ENCODE results near the gene MSX1. TPM values are rescaled to one million over a fixed set of nuclear protein-coding genes. Genes with fewer than 3 reads are reported as not detected.

The MSX1 gene
- total RNA-seq, 1 donor from 2014 or later = 50.3 TPM

DNA sequence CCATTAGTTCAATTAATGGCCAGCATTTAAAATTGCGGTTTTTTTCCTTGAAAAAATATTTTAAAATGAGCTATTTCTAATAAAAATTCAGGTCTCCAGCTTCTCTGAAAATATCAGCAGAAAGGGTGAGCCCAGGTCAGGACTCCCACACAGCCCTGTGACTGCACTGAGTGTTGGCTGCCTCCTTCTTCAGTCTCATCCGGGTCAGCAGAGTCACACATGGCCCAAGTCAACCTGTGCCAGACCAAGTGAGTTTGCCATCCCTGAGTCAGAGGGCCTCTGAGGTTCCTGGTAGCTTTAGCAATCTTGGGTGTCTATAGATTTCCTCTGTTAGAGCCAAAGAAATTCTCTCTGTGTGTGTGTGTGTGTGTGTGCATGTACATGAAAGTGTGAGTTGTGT, 22.1 kb upstream of the MSX1 start:
- Mint-ChIP-seq H3K36me3 (peaks cover 5% of the 10 kb centered on the region), H3K4me3 (no peak overlapping the region), H3K4me1 (peaks cover 33% of the 10 kb centered on the region), H3K9me3 (peaks cover 20% of the 10 kb centered on the region), H3K27ac (no peak overlapping the region), H3K27me3 (ENCODE audit: low read depth) (peaks cover 3% of the 10 kb centered on the region)
- no peak for DNase-seq (ENCODE audit: low spot score in 2 of 2, unreplicated experiment in 2 of 2)
- TF ChIP-seq, protein P1, sequence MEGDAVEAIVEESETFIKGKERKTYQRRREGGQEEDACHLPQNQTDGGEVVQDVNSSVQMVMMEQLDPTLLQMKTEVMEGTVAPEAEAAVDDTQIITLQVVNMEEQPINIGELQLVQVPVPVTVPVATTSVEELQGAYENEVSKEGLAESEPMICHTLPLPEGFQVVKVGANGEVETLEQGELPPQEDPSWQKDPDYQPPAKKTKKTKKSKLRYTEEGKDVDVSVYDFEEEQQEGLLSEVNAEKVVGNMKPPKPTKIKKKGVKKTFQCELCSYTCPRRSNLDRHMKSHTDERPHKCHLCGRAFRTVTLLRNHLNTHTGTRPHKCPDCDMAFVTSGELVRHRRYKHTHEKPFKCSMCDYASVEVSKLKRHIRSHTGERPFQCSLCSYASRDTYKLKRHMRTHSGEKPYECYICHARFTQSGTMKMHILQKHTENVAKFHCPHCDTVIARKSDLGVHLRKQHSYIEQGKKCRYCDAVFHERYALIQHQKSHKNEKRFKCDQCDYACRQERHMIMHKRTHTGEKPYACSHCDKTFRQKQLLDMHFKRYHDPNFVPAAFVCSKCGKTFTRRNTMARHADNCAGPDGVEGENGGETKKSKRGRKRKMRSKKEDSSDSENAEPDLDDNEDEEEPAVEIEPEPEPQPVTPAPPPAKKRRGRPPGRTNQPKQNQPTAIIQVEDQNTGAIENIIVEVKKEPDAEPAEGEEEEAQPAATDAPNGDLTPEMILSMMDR (IDR thresholded peaks at IDR 0.05; ENCODE audit: unreplicated experiment) = no peak

DNA sequence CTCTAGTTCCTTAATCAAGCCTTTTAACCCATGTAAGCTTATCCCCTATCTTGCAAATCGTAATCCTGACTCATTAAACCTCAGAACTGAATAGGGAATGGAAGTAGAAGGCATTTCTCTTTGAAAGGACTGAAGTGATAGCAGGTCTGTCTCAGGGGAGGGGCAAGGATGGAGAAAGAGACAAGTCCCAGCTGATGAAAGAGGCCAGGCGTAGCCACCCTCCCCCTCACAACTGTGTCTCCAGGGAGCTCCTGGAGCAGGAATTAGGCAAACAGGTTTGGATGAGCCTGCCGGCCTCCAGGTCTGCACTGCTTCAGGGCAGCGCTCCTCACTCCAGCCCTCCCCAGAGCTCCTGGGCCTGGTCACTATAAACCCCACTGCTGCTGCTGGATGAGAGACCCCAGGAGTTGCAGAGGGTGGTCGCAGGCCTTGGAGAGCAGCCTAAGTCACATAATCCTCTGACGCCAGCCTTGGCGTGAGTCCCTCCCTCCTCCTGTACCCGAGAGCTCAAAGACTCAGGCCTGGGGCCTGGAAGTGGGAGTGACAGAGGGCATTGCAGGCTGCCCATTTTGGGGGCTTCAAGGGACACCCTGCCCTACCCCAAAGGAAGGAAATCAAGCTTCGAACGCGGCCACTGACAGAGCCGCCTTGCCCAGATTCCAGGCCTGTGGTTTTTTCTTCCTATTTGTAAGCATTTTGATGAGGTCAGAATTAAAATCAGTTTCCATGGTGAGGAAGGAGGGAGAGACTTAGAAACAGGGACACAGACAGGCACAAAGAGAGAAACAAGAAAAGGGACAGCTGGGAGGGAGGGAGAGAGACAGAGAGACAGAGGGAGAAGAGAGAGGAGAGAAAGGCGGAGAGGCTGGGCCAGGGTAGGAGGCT, 21.2 kb upstream of the MSX1 start:
- Mint-ChIP-seq H3K4me3 (no peak overlapping the region), H3K4me1 (peaks cover 40% of the 10 kb centered on the region), H3K27ac (peak overlapping the region; percentile 72), H3K36me3 (peaks cover 5% of the 10 kb centered on the region), H3K27me3 (ENCODE audit: low read depth) (peaks cover 3% of the 10 kb centered on the region), H3K9me3 (peaks cover 20% of the 10 kb centered on the region)
- no peak for DNase-seq (ENCODE audit: low spot score in 2 of 2, unreplicated experiment in 2 of 2)
- TF ChIP-seq, protein P1 (IDR thresholded peaks at IDR 0.05; ENCODE audit: unreplicated experiment) = no peak

DNA sequence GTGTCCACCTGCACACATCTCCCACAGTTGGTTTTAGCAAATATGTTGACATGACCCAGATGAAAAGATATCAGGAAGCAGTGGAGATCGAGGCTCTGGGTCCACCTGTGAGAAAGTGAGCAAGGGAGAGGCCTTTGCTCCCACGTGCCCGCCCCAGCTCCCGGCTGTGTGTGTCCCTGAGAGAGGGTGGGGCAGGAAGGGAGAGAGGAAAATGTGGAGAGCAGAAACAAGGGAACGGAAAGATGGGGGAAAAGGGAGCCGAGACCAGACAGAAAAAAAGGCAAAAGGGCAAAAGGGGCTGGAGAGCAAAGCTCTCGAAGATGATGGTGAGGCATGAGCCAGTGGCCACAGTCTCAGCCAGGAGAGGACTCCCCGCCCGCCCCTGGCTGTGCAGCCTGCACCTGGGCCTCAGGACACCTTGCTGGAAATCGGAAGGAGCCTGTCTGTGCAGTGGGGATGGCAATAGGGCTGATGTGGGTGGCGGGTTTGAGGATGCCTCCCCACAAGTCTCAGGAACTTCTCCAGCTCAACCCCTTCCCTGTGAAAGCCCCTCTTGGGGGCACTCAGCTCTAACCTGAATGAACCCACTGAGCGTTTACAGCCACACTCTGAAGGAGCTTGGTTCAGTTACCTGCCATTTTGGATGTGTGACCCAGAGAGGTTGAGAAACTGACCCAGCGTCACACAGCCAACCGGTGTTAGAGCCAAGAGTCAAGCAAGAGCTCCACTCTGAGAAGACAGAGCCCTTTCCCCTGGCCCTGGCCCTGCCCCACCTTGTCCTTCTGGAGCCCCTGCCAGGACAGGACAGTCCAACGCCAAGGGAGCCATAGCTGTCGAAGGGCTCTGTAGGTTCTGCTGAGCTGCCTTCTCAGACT, 20.3 kb upstream of the MSX1 start:
- H3K4me1 Mint-ChIP-seq = peaks cover 45% of the 10 kb centered on the region
- H3K36me3 Mint-ChIP-seq = peaks cover 2% of the 10 kb centered on the region
- TF ChIP-seq, protein P1 (IDR thresholded peaks at IDR 0.05; ENCODE audit: unreplicated experiment) = no peak
- no peak for DNase-seq (ENCODE audit: low spot score in 2 of 2, unreplicated experiment in 2 of 2)
- peak overlapping the region; percentile 72 for H3K27ac Mint-ChIP-seq
- peaks cover 7% of the 10 kb centered on the region for H3K27me3 Mint-ChIP-seq (ENCODE audit: low read depth)
- no peak overlapping the region for H3K4me3 Mint-ChIP-seq
- peaks cover 12% of the 10 kb centered on the region for H3K9me3 Mint-ChIP-seq

DNA sequence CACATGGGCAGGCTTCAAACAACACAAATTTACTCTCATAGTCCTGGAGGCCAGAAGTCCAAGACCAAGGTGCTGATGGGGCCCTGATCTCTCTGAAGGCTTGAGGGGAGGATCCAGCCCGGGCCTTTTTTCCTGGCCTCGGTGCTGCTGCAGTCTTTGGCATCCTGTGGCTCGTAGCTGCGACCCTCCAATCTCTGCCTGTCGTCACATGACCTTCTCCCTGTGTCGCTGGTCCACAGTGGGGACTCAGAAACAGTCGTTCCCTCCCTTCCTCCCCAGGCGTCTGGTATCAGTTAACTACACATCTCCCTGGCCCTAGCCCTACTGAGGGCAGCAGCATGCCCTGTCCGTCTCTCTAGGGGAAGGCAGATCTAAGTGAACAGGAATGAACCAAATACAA, 19.1 kb upstream of the MSX1 start:
- Mint-ChIP-seq H3K4me3 (no peak overlapping the region), H3K4me1 (peaks cover 46% of the 10 kb centered on the region), H3K36me3 (no peaks in the 10 kb centered on the region), H3K27ac (peak overlapping the region; percentile 25), H3K27me3 (ENCODE audit: low read depth) (peaks cover 12% of the 10 kb centered on the region), H3K9me3 (peaks cover under 1% of the 10 kb centered on the region)
- no peak for DNase-seq (ENCODE audit: low spot score in 2 of 2, unreplicated experiment in 2 of 2)
- TF ChIP-seq, protein P1 (IDR thresholded peaks at IDR 0.05; ENCODE audit: unreplicated experiment) = no peak

DNA sequence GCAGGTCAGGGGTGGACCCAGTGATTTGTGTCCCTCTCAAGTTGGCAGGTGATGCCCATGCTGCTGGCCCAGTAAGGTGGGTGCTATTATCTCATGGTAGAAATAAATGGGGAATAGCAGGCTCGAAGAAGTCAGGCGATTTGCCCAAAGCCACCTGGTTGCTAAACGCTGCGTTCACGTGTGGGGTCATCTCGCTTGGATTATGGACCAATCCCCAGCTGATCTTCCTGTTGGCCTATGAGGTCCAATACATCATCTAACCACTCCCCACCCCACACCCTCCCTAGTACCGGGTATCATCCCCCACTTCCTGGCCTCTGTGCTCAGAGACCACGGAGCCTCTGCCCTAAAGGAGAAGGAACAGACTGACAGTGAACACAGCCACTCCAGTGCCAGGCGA, 18.3 kb upstream of the MSX1 start:
- H3K27me3 Mint-ChIP-seq (ENCODE audit: low read depth) = peaks cover 12% of the 10 kb centered on the region
- H3K36me3 Mint-ChIP-seq = no peaks in the 10 kb centered on the region
- no peak for DNase-seq (ENCODE audit: low spot score in 2 of 2, unreplicated experiment in 2 of 2)
- H3K9me3 Mint-ChIP-seq = no peaks in the 10 kb centered on the region
- TF ChIP-seq, protein P1 (IDR thresholded peaks at IDR 0.05; ENCODE audit: unreplicated experiment) = no peak
- peaks cover 46% of the 10 kb centered on the region for H3K4me1 Mint-ChIP-seq
- no peak overlapping the region for H3K27ac Mint-ChIP-seq
- H3K4me3 Mint-ChIP-seq = no peak overlapping the region
